HG03097 (cell line): Measurements from ENCODE around the gene ACADS.

Source experiments
- ATAC-seq: cut with Tn5 transposase; IDR thresholded peaks from one replicate; pipeline ENCODE4 v1.9.1; 2021; ENCODE audit not compliant: unreplicated experiment, low FRiP score

ACADS gene

DNA sequence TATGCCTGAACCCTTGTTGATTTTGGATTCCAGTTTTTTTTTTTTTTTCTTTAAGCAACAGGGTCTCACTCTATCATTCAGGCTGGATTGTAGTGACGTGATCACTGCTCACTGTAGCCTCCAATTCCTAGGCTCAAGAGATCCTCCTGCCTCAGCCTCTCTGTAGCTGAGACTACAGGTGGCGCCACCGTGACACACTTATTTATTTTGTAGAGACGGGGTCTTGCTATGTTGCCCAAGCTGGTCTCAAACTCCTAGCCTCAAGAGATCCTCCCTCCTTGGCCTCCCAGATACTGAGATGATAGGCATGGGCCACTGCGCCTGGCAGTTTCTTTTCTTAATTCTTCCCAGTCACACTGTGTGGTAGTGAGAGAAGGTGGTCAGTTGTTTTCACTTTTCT lies 25.2 kb downstream of the ACADS start:
- no peak for ATAC-seq

DNA sequence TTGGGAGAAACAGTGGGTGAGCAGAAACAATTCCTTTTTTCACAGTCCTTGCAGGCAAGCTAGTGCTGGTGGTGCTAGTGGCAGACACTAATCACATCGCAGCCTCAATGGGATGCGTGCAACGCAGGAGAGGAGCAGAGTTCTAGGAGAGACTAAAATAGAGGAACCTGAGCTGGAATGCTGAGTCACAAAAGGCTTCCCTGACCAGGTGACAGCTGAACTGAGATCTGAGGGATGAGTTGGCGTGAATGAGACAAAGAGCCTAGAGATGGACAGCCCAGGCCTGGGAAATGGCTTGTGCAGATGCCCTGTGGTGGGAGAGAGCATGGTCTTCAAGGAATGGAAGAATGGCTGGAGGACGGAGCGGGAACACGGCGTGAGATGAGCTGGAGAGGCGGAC lies 25.8 kb downstream of the ACADS start:
- no peak for ATAC-seq

DNA sequence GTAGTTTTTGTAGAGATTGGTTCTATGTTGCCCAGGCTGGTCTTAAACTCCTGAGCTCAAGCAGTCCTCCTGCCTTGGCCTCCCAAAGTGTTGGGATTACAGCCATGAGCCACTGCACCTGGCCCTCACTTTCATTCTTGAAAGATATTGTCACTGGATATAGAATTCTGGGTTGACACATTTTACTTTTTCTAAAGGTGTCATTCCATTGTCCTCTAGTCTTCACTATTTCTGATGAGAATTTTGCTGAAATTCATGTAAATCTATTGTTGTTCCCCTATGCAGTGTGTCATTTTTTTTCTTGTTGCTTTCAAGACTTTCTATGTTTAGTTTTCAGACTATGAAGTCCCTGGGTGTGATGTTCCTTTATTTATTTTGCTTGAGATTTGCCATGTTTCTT lies 29.2 kb downstream of the ACADS start:
- no peak for ATAC-seq

DNA sequence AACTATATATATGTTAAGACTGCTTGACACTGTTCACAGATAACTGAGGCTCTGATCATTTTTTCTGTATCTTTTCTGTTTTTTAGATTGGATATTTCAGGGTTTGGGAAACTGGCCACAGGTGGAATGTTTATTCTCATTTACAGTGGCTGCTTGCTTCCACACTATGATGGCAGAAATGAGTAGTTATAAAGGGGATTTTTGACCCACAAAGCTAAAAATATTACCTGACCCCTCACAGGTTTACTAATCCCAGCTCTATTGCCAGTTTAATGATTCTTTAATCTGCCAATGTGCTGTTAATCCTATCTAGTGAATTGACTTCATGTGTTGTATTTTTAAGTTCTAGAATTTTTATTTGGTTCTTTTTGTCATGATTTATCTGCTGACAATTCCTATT lies 29.6 kb downstream of the ACADS start:
- ATAC-seq = no peak

DNA sequence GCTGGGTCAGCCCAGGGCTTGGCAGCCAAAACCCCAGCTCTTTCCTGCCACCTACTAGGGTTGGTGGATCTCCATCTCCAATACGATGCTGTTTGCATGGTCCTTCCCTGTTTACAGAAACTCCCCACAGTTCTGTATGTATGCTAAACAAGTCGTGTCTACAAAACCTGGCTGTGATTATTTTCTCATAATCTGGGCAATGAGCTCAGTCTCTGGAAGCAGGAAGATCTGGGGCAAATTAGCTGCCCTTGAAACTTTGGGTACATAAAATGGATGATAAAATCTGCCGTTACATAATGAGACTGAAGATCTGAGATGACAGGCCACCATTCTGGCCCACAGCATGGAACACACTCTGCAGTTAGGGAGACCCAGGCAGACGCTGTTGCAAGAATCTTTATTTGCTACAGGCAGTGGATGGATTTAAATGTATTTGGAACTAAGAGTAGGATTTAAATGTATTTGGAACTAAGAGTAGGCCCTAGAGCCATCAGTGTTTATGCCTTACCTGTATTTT lies 31.7 kb downstream of the ACADS start:
- no peak for ATAC-seq

DNA sequence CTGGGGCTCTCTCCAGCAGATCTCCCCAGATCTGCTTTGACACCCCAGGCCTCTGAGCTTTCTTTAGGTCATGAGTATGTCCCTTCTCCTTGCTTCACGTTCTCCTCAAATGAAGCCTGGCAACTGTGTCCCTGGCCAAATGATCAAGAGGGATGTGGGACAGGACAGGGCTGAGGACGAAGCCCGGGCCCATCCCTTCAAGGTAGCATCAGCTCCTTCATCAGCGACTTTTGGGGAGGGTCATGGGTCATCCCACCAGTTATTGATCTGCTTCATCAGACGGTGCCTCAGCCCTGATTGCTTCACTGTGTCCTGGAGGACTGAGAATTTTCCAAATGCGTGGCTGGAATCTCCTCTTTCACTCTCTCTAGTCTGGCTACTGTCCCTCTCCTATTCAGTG lies 32.3 kb downstream of the ACADS start:
- ATAC-seq = no peak

DNA sequence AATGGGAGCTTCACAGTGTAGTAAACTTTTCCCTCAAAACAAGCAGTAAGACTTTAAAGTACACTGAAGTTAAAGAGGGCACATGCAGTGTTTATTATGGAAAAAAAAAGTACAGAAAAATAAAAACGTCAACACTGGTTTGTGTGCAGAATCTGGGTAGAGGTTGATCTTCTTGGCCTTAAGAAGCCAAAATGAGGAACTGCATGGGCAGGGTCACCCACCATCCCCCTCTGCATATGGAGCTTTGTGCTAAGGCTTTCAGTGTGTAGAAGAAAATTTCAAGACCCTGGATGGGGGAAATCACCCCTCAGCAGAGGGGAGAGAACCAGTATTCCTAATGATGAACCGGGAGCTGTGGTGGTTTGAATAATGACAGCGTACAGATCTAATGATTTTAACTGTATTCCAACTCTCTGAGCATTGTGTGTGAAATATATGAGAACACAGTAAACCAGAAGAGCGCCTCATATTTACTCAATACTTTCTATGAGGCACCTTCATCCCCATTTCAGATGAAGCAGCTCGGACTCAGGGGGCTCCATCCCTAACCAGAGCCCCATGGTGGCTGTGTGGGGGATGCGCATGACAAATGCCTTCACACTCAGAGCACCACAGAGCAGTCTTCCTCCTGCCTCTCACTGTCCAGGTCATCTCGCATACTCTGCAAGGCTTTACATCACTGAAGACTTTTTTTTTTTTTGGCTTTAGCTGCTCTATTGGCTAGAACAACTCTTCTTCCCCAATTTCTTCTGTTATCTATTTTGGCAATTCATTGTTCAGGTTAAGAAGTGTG lies 33.4 kb downstream of the ACADS start:
- ATAC-seq = no peak

DNA sequence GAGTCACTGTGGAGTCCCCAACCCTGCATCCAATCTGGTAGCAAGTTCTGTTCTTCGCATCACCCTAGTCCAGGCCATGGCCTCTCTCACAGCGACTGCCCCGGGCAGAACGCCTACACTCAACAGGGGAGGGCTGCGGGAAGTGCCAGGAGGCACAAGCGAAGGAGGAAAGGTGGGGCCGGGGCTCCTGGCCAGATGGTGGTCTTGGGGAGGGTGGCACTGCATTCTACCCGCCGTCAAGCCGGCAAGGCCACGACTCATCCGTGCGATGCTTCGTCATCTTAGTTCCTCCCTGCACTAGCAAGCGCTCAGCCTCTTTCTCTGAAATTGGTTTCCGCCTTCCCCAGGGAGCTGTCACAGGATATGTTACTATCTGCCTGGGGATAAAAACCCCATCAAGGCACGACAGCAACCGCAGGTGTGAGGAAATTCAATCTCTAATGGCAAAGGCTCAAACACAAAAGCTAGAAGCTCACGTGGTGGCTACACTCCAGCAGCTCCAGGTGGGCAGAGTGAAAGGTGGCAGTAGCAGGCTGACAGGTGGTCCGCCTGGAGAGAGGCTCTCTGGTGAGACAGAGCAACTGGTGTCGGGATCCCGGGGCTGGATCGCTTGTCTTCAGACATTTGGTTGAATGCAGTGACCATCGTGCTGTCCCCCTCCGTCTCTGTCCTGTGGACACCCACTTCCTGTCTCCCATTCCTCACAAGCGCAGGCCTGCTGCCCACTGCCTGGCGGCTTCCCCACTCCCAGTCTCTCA lies 34.1 kb downstream of the ACADS start:
- no peak for ATAC-seq

DNA sequence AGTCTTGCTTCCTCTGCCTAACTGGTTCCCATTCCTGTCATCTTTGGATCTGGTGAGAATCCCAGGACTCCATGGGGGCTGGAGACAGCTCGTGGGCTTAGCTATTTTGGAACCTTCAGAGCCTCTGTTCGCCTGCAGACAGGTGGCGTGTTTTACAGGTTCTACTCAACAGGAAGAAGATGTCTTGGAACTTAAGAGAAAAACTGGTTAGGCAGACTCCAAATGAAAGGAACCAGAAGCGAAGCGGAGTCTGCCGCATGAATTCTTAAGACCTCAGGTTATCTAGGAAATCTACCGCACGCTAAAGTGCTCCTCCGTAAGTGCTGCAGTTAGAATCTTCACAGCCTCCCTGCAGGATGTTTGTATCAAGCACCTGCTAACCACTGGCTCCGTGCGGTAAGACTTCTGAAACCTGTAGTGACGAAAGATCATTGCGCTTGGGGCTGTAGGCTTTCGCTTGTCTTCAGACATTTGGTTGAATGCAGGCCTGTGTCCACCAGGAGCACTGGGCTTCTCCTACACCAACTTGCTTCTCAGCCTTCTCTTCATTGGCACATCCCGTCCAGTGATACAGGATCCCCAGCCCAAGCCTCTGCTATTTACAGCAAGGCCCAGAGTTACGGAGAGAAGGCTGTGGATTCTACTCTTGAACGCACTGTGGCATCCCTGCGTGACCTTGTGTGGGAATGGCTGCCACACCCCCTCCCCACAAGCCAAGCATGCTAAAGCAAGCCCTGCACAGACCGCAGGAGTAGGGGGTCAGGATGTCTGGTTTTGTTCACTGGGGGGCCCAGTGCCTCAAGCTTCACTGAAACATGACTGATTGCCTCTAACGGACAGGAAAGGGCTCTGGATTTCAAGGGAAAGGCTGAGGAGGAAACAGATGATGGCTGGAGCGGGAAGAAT lies 35.0 kb downstream of the ACADS start:
- ATAC-seq = no peak

DNA sequence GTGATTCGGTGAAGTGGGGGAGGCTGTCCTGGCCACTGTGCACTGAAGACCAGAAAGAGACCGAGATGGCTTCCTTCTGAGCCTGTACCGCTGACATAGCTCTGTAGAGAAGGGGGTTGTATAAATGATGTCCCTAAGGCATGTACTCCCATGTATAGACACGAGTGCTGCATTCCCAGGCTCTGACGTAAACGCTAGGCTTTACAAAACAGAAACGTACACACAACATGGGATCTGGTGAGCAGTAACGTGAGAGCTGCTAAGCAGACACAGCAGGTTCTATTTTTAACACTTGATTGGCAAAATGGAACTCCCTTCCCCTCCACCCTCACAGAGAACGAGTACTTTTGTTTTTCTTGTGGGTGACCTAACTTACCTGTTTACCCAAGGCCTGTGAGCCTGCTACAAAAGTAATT lies 35.9 kb downstream of the ACADS start:
- no peak for ATAC-seq

DNA sequence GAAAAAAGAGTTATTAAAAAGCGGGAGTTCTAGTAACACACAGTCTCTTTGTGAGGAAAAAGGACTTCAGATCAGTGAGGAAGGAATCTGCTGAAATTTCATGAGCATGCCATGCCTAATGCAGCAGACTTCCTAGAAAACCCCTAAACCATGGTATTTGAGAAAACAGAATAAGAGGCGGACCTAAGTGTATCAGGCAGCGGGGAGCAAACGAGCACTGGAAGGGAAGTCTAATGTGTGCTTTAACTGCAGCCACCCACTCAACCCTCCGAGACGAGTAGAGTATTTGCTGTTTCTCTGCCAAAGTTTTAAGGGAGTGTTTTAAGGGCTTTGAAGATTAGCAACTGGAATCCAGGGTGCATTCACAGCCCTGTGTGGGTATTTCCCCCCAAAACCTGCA lies 36.5 kb downstream of the ACADS start:
- ATAC-seq = no peak

DNA sequence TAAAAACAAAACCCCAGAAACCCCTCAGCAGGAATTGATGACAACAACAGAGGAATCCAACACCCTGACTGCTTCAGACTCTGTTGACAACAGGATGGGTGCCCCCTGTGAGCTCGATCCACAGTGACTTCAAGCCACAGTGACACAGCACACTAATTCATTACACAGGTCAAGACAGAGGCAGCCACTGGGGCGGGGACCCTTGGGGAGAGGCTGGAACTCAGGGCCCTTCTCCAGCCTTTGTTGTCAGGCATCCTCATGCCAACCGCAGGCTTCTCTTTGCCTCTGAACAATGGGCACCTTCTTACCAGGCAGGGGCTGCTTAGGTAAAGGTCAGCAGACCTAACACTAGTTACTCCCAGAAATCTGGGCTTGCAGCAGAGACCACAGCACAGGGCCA lies 37.6 kb downstream of the ACADS start:
- no peak for ATAC-seq

DNA sequence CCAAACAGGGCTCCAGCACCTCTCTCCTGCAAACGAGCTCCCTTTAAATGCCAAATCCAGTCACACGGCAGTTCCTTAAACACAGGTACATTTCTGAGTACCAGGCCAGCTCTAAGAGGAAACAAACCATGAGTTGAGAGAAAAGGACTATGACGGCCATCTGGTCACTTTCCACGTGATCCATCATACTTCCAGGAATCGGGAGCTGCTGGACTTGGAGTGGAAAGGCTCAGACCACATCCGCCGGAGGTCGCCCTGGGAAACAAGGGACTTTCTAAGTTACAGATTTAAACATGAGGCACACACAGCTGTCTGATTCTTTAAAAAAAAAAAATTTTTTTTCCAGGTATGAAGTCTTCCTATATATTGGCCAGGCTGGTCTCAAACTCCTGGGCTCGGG lies 39.2 kb downstream of the ACADS start:
- no peak for ATAC-seq

DNA sequence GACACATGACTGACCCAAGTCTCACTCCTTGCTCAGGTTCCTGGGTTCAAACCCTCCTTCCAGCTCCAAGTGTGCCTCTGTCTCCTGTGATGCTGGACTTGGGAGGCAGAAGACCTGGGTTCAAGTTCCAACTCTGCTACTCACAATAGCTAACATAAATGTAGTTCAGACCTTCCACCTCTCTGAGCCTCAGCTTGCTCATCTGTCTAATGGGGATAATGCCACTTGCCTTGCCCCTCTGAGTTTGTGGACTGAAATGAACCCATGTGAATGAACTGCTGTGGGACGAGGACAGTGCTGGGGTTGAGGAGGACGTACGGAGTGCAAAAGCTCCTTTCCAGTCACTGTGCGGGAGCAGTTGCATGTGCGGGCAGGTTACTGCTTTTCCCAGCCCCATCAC lies 40.9 kb downstream of the ACADS start:
- ATAC-seq = no peak

DNA sequence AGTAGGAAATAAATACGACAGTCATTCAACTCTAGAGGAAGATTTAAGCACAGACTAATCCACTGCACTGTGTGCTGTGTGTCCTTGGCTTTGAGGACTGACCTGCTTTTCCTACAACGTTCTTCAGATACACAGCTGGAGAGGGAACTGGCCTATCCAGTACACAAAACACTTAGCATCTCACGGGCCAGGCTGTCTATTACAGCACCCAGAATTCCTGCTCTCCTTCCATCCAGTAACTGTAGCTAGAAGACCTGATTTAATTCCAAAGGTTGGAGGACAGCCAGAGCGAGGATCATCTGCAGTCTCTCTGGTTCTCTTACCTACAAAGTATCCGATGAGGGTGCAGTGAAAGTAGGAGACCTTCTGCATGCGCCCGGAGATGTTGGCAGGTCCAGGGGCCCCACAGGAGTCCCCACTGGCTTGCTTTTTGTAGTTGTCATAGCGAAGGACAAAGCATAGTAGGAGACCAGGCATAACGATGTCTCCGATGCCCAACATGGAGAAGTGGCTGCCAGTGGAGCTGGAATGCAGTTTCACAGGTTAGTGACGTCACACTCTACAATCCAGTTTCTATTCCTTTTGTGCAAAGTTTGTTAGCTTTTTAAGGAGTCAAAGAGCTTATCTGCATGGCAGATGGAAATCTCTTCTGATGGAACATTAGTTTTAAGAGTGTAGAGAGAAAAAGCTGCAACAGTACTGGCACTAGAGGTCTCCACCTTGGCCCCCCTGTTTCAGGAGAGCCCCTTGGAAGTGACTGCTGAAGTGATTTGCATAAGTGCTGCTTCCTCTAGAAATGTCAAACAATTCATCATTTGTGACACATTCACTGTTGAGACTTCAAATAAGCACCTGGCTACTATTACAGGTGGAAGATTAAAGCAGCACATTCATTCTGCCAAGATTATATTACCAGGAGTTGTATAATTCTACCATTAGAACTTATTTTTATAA lies 41.7 kb downstream of the ACADS start:
- no peak for ATAC-seq

DNA sequence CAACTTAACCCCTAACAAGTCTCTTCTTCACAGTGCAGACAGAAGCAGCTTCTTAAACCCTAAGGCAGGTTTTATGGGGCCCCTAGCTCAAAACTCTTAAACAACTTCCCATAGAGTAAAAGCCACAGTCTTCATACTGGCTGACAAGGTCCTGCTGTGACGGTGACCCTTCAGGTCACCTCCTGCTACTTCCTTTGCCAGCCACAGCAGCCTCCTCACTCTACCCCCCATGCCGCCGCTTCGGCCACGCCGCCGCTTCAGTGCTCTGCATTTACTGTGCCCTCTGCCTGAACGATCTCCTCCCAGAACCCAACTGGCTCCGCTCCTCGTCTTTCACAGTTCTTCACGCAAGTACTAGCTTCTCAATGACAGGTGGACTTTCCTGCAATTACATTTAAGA lies 45.5 kb downstream of the ACADS start:
- ATAC-seq = no peak

DNA sequence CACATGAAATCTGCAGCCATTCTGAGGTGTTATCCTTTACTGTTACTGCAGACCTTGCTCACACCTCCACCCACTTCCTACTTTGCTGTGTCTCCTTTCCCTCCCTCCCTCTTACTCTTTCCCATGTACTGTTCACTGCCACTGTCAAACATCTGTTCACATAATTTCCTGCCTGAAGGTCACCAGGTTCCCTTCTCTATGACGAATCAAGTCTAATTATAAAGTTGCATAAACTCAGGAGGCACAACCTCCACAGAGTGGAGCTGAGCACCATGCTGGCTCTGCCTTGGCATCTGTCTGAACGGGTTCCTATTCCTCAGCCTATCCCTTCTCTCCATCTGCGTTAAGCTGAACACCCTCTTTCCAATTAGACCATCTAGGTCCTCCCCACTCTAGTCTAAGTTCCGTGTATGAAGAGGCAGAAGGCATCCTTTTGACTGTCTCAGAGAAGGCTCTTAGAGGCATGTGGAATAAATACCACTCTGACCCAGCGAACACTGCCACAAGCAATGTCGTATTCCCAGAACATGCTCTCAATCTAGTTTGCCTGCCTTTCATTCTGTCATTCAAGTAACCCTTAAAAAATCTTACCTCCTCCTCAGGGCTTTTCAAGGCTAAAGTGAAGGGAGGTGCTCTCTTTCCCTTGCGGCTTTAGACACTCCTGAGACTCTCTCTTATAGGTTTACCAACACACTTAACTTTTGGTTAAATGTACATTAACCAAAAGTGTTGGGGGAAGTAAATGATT lies 48.7 kb downstream of the ACADS start:
- ATAC-seq = no peak

DNA sequence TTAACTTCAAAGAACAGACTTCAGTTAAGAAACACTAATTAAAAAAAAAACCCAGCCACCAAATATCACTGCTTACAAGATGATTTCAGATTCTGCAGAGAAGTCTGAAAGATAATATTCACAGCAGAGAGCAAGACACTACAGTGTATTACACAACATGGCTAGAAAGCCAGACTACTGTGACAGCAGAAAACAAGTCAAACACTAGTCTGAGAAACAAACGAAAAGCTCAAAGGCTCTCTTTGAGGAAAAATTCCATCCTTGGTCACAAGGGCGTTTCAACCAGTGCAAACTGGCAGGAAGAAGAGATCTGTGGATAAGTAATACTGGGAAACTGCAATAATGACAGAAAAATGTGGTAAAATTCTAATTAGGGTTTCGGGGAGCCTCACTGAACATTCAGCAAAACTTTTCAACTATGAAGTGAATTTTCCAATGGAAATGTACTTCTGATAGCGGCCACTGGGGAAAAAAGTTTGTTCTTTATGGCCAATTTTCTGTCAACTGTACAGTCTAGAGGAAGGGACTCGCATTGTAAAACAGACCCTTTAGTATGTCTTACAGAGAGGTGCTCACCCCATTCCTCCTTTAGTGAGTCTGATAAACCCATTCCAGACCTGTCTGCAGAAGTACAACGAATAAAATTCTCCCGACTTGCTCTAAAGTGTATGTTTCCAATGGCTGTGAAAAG lies 50.4 kb downstream of the ACADS start:
- ATAC-seq = no peak

DNA sequence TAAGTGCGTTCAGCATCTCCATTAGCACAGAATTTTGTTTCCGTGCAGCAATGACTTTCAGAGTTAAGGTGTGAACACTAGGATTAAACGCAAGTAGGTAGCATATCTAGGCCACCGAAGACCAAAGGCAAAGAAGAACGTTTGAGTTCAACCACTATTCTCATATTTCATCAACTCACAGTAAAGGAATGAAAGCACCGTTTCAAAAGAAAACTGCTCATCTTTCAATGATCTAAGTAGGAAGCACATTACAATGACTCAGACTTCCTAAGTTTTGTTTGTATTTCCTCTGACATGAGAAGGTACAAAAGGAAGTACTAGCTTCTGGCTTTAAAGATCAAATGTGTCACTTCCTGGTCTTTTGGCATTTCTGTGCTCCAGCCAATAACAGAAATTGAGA lies 57.6 kb downstream of the ACADS start:
- ATAC-seq = no peak
